GM18861 (cell line): Measurements from ENCODE around the gene ZG16B.

Experiments used
- ATAC-seq: cut with Tn5 transposase; IDR thresholded peaks from one replicate; pipeline ENCODE4 v1.9.1; 2021; ENCODE audit not compliant: unreplicated experiment

Gene ZG16B

GRCh38 chr16:2841606-2842339 lies 11.7 kb downstream of the ZG16B start:
- no peak for ATAC-seq

- ATAC-seq = no peak
These were observed 12.4 kb downstream of the ZG16B start for GRCh38 chr16:2842340-2843000.

DNA sequence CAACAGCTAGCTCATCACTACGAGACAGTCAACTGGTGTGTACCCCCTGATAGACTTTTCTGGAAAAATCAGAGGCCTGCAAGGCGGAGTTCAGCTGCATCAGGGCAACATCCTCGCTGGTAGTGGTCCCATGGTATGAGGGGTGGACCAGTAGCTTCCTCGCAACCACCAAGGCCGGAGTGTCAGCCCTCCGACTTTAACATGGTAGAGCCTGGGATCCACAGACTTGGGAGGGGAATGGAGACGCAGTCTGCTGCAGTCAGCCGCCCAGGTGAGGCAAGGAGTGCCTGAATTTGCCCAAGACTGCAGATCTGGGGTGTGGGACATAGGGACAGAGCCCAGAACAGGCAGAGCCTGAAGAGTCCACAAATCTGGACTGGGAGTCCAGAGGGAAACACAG lies 13.4 kb downstream of the ZG16B start:
- no peak for ATAC-seq

DNA sequence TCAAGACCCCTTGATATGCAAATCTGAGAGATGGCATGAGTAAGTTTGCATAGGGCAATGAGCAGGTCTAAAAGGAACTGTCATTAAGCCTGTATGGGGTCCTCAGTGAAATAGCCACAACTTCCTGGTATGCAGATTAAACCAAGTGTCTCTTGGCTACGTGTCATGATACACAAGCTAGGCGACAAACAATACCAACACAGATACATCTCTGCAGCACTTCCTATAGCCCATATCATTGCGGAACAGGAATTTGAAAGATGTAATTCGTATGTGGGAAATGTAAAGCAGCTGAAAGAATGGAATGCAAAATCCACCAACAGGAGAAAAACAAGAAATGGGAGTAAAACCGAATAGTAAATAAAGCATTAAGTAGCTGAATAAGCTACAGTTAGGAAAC lies 15.0 kb downstream of the ZG16B start:
- no peak for ATAC-seq

- ATAC-seq = no peak
These were observed 16.6 kb downstream of the ZG16B start for GRCh38 chr16:2846511-2847310.

- ATAC-seq = no peak
These were observed 19.0 kb downstream of the ZG16B start for GRCh38 chr16:2848933-2849725.

- no peak for ATAC-seq
These were observed 22.1 kb downstream of the ZG16B start for GRCh38 chr16:2852003-2852730.

DNA sequence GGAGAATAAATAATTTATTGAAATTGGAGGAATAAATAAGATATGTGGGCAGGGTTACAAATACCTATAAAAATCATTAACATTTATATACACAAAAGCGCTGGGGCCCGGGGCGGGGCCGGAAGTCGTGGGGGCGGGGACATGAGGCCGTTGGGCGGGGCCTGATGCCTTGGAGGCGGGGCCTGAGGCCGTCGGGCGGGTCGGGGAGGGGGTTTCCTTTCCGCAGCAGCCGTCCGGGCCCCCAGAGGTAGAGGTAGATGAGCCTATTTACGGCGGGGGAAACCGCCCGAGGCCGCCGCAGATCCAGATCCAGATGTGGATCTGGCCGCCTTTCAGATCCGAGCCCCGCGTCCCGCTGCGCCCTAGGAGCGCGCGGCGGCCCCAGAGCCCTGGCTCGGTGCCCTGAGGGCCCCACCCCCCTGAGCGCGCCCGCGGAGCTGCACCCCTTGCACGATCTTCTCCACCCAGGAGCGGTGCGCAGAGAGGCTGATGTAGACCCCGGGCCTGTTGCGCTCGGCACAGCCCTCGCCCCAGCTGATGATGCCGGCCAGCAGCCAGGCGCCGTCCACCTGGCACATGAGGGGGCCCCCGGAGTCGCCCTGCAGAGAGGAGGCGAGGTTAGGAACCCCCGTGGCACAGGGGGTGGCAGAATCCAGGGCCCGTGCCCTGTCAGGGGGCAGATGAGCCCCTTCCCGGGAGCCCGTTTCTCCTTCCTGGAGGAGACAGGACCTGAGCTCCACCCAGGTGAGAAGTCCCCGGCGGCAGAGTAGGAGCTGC lies 22.8 kb downstream of the ZG16B start:
- no peak for ATAC-seq

DNA sequence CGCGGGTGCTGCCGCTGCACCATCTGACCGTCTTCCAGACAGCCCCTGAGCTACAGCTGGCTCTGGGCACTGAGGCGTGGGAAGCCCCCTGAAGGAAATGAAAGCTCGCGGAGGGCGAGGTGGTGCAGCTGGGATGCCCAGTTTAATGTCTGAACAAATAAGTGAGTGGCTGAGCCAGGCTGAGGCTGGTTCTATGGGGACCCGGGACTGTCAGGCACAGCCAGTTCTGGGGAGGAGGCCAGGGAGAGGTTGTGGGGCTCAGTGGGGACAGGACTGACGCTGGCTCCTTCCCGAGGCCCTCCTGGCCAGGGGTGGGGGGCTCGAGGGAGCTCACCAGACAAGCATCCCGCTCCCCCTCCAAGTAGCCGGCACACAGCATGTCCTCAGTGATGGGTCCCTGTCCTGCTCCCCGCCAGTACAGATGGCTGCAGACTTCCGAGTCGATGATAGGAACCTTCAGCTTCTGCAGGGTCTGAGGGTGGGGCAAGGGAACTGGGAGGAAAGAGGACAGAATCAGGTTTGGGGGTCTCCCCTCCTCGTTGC lies 23.5 kb downstream of the ZG16B start:
- ATAC-seq = no peak

DNA sequence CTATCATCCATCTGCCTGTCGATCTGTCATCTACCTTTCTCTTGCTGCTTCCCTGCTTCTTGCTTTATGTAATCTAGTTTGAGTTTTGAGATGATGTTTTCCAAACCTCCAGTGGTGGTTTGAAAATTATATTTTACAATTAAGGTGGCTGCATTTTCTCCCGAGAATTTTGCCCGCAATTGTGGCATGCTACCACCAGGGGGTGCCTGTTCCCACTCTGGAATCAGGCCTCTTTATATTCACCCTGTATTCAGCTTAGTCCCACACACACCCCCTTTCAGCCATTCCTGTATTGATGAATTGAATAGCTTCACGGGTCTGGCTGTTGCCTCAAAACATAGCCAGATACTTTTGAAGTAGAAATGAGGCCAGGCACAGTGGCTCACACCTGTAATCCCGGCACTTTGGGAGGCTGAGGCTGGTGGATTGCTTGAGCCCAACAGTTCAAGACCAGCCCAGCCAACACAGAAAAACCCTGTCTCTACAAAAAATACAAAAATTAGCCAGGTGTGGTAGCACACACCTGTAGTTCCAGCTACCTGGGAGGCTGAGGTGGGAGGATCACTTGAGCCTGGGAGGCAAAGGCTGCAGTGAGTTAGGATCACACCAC lies 24.7 kb downstream of the ZG16B start:
- ATAC-seq = no peak

DNA sequence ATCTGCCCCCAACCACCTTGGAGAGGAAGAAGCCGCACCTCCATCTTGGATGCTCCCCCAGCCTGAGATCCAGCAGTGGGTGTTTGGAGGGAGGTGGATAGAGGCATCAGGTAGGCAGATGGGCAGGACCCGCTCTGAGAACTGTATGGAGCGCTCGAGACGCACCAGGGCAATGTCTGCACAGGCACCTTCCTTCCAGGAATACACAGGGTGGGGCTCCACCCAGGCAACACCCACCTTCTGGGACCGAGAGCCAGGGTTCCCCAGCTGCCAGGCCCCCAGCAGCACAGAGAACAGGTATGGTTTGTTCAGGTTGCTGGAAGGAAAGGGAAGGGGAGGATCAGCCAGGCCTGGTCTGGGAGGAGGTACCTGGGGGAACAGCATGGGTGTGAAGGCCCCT lies 25.4 kb downstream of the ZG16B start:
- ATAC-seq = no peak

DNA sequence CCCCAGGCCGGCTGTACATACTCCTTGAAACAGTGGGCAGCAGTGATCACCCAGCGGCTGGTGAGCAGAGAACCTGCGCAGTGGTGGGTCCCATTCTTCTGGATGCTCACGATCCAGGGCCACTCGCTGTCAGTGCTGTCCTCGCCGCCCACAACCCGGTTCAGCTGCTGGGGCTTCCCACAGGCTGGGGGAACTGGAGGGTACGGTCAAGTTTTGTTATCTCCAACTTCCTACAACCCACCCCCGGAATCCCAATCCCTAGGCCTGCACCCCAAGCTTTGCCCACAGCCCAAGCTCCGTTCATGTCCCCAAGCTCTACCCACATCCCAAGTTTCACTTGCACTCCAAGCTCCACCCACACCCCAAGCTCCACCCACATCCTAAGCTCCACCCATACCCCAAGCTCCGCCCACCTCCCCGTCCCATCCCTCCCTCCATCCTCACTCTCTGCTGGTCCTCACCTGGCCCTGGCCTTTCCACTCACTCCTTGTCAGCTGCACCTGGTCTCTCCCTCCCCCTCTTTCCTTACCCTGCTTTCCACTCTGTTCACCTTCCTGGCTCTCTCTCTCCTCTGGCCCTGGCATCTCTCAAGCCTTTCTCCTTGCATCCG lies 26.1 kb downstream of the ZG16B start:
- no peak for ATAC-seq

GRCh38 chr16:2856686-2857450 lies 26.8 kb downstream of the ZG16B start:
- no peak for ATAC-seq

GRCh38 chr16:2857451-2858244 lies 27.5 kb downstream of the ZG16B start, which contains the start of gene PRSS22:
Gene PRSS22 (minus strand): TSS chr16:2858170. CDS start chr16:2858104, 66 bp downstream.
- no peak for ATAC-seq

GRCh38 chr16:2858245-2859025 lies 28.3 kb downstream of the ZG16B start:
- ATAC-seq = no peak

GRCh38 chr16:2859686-2860265 lies 29.7 kb downstream of the ZG16B start:
- ATAC-seq = no peak
